HepG2 (cell line): ENCODE data around the gene AKAP6. TPM values are rescaled to one million over a fixed set of nuclear protein-coding genes. Genes with fewer than 3 reads are reported as not detected.

Source experiments
- ATAC-seq: fragments of 200-7000 bp; cut with Tn5 transposase; 3 replicates; pipeline ENCODE4 v1.9.1; 2020; ENCODE audit warnings: mild to moderate bottlenecking, moderate library complexity
- BruUV-seq: library from RNA; stranded (reverse); fragments of 400-500 nt; replicated peaks from 2 replicates; lab custom pipeline; 2021; lab: Mats Ljungman, UMichigan
- CTCF ChIA-PET: fragments of 300-600 bp; formaldehyde crosslinking; extraction: SDS; loops from one replicate; lab custom pipeline; 2021; ENCODE audit warnings: low total read pairs, inconsistent platforms, low intra/inter-chr PET ratio; lab: Yijun Ruan, JAX
- POLR2A ChIA-PET: fragments of 350-600 bp; sonication (Branson Sonifier 250); formaldehyde crosslinking; loops from one replicate; lab custom pipeline; 2020; ENCODE audit warnings: antibody characterized with exemption, inconsistent platforms; lab: Yijun Ruan, JAX
- DNase-seq: peaks from one replicate; pipeline ENCODE4 v3.0.0-alpha.2; 2015; ENCODE audit warnings: low spot score
- FAIRE-seq: peaks from 3 replicates; lab custom pipeline; 2011; peaks lifted over from hg19 to GRCh38; lab: Jason Lieb, UNC
- H2AFZ ChIP-seq: one replicate; pipeline ENCODE4 v1.6.1; 2011; ENCODE audit warnings: low read length, inconsistent platforms
- H3K27ac ChIP-seq: fragments of 300-600 bp; 3 replicates; pipeline ENCODE4 v1.8.0; 2011; ENCODE audit warnings: mixed run types, mild to moderate bottlenecking, mixed read lengths, low read length, inconsistent platforms; ENCODE audit not compliant: insufficient read depth; ENCODE audit errors: extremely low read length
- H3K27me3 ChIP-seq, 2 experiments: fragments of 200-600 bp in 1 of 2; 2 replicates in 1 of 2; 3 replicates in 1 of 2; pipeline versions ENCODE4 v1.6.0 to v1.8.0; 2011; ENCODE audit warnings: low read length in 2 of 2, mild to moderate bottlenecking in 2 of 2, moderate library complexity in 2 of 2, inconsistent platforms in 1 of 2; ENCODE audit not compliant: insufficient read depth in 2 of 2, control insufficient read depth in 1 of 2
- H3K36me3 ChIP-seq, 2 experiments: fragments of 200-600 bp in 1 of 2; replicated peaks in 1 of 2; 2 replicates in 1 of 2; 3 replicates in 1 of 2; pipeline versions ENCODE4 v1.5.1 to v1.8.0; 2011; ENCODE audit warnings: low read length in 2 of 2, inconsistent platforms in 1 of 2; ENCODE audit not compliant: insufficient read depth in 2 of 2, control insufficient read depth in 1 of 2
- H3K4me1 ChIP-seq: 2 replicates; pipeline ENCODE4 v1.5.1; 2012; ENCODE audit warnings: low read length, inconsistent platforms; ENCODE audit not compliant: insufficient read depth
- H3K4me2 ChIP-seq: 2 replicates; pipeline ENCODE4 v1.6.0; 2011; ENCODE audit warnings: low read depth, low read length, inconsistent platforms
- H3K4me3 ChIP-seq, 3 experiments: fragments of 200-600 bp in 1 of 3; sonication (generic), shearing (Covaris generic) in 1 of 3; replicated peaks in 1 of 3; 2 replicates each; pipeline ENCODE4 v1.5.1; 2011 to 2016; ENCODE audit warnings: low read length in 3 of 3, inconsistent platforms in 2 of 3, low read depth in 2 of 3, mild to moderate bottlenecking in 2 of 3, control low read depth in 1 of 3, mixed read lengths in 1 of 3; ENCODE audit not compliant: insufficient read depth in 1 of 3
- H3K79me2 ChIP-seq: one replicate; pipeline ENCODE4 v1.6.1; 2011; ENCODE audit warnings: low read length, inconsistent platforms; ENCODE audit not compliant: insufficient read depth
- H3K9ac ChIP-seq: 2 replicates; pipeline ENCODE4 v1.6.0; 2011; ENCODE audit warnings: mild to moderate bottlenecking, low read depth, low read length, inconsistent platforms; ENCODE audit not compliant: insufficient read depth
- H3K9me3 ChIP-seq: 2 replicates; pipeline ENCODE4 v1.5.1; 2012; ENCODE audit warnings: mild to moderate bottlenecking, low read length
- H4K20me1 ChIP-seq: 2 replicates; pipeline ENCODE4 v1.6.0; 2011; ENCODE audit warnings: inconsistent platforms, mild to moderate bottlenecking, low read length, moderate library complexity; ENCODE audit not compliant: insufficient read depth
- FOXA1 ChIP-seq, 2 experiments: fragments of 450-650 bp in 1 of 2; sonication (generic) in 1 of 2; formaldehyde crosslinking in 1 of 2; IDR thresholded peaks; 2 replicates each; pipeline versions ENCODE4 v1.4.0 to v1.6.1; 2016 to 2020; ENCODE audit warnings: missing genetic modification reagents in 1 of 2
- FOXK1 ChIP-seq: sonication (generic); formaldehyde crosslinking; IDR thresholded peaks from 2 replicates; pipeline ENCODE4 v1.4.0; 2020; ENCODE audit warnings: low read depth, missing genetic modification reagents, borderline replicate concordance
- KAT7 ChIP-seq: IDR thresholded peaks from 2 replicates; pipeline ENCODE4 v1.6.1; 2018; ENCODE audit warnings: borderline replicate concordance, missing compliant biosample characterization
- SCMH1 ChIP-seq: sonication (generic); formaldehyde crosslinking; IDR thresholded peaks from 2 replicates; pipeline ENCODE4 v1.9.0; 2021; ENCODE audit warnings: missing genetic modification reagents, mild to moderate bottlenecking, borderline replicate concordance
- SMARCE1 ChIP-seq: fragments of 450-650 bp; IDR thresholded peaks from 2 replicates; pipeline ENCODE4 v1.6.1; 2017; ENCODE audit warnings: borderline replicate concordance
- TMF1 ChIP-seq: sonication (generic); formaldehyde crosslinking; IDR thresholded peaks from 2 replicates; pipeline ENCODE4 v1.8.1; 2022; ENCODE audit warnings: low read depth, missing genetic modification reagents
- ZFAT ChIP-seq: sonication (generic); formaldehyde crosslinking; conservative IDR thresholded peaks from 2 replicates; pipeline ENCODE4 v1.8.1; 2023; ENCODE audit warnings: missing genetic modification reagents, inconsistent platforms
- ZFP1 ChIP-seq: IDR thresholded peaks from 2 replicates; pipeline ENCODE4 v1.6.1; 2016
- ZNF441 ChIP-seq: sonication (generic); formaldehyde crosslinking; IDR thresholded peaks from 2 replicates; pipeline ENCODE4 v1.7.0; 2021; ENCODE audit warnings: missing genetic modification reagents, borderline replicate concordance
- ZNF547 ChIP-seq: sonication (generic); formaldehyde crosslinking; IDR thresholded peaks from 2 replicates; pipeline ENCODE4 v1.5.1; 2020; ENCODE audit warnings: mild to moderate bottlenecking, missing genetic modification reagents
- ZNF589 ChIP-seq: sonication (generic); formaldehyde crosslinking; conservative IDR thresholded peaks from 2 replicates; pipeline ENCODE4 v1.8.0; 2022; ENCODE audit warnings: mild to moderate bottlenecking, moderate library complexity, missing genetic modification reagents
- WGBS: methylation state at CpG from one replicate; pipeline ENCODE4 v1.1.6; 2017; ENCODE audit warnings: low lambda C conversion rate; 5-methylcytosine and 5-hydroxymethylcytosine counted together
- in situ Hi-C: cut with HindIII; loops from 2 replicates; pipeline ENCODE4 v1.10.0; 2017; ENCODE audit warnings: low pct_unique_long_range_greater_than_20kb; ENCODE audit not compliant: extremely low pct_ligation_motif_present
- intact Hi-C: fragments of 100-400 bp; cut with micrococcal nuclease; formaldehyde crosslinking; loops from one replicate; pipeline ENCODE4 v1.10.0; 2022; ENCODE audit not compliant: unreplicated experiment
- polyA plus RNA-seq, 8 experiments: library from polyadenylated mRNA; depleted of rRNA in 3 of 8; stranded (reverse) in 7 of 8; unstranded in 1 of 8; fragments of >200 nt; fragmentation: Illumina TruSeq in 4 of 8; extraction: Trizol in 4 of 8; gene quantifications; 2 replicates each; pipeline versions ENCODE4 v1.2.1 to v1.2.3, GENCODE V29; 2011 to 2016; ENCODE audit warnings: low read depth in 4 of 8, missing spikeins in 1 of 8, mixed read lengths in 1 of 8; ENCODE audit not compliant: insufficient read depth in 1 of 8
- total RNA-seq, 5 experiments: library from RNA; depleted of rRNA; stranded (reverse); fragments of >200 nt; fragmentation: Illumina TruSeq; extraction: Trizol; gene quantifications; 2 replicates each; pipeline ENCODE4 v1.2.3, GENCODE V29; 2016; ENCODE audit warnings: low read depth in 1 of 5
- TF ChIP-seq, protein P1 (sequence below), 2 experiments: sonication (generic) in 1 of 2; formaldehyde crosslinking in 1 of 2; IDR thresholded peaks; 2 replicates each; pipeline versions ENCODE4 v1.6.1 to v1.9.0; 2014 to 2022; ENCODE audit warnings: antibody characterized with exemption in 1 of 2, borderline replicate concordance in 1 of 2, inconsistent platforms in 1 of 2, low read depth in 1 of 2, missing genetic modification reagents in 1 of 2
- TF ChIP-seq, protein P2 (sequence below): sonication (generic); formaldehyde crosslinking; IDR thresholded peaks from 2 replicates; pipeline ENCODE4 v1.4.0; 2020; ENCODE audit warnings: missing genetic modification reagents, borderline replicate concordance
- TF ChIP-seq, protein P3 (sequence below): sonication (generic); formaldehyde crosslinking; IDR thresholded peaks from 2 replicates; pipeline ENCODE4 v1.5.1; 2020; ENCODE audit warnings: mild to moderate bottlenecking, moderate library complexity, missing genetic modification reagents
- TF ChIP-seq, protein P4 (sequence below): sonication (generic); formaldehyde crosslinking; IDR thresholded peaks from 2 replicates; pipeline ENCODE4 v1.4.0; 2020; ENCODE audit warnings: mild to moderate bottlenecking, missing genetic modification reagents

Gene AKAP6
- total and polyA plus RNA-seq, 2 of the 13 experiments (the other 11 are each of a cell fraction or from before 2014, with no cell fraction given) = 1.4 TPM

DNA sequence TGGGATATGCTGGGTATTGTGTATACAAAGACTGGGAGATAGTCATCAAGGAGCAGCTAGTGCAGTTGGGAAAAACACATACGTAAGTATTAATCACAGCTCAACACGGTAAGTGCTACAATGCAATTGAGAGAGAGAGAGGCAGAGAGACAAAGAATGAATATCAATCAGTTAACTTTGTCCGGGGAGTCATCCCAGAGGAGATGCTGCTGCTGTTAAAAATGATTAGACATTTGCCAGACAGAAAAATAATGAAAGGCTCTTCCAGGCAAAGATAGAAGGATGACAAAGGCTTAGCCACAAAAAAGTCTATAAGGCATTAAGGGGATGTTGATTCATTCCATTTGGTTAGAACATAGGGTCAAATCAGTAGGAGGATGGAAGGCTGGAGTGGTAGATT is 45.1 kb downstream of the AKAP6 start:
- in situ Hi-C loops = no loop called here
- intact Hi-C loops = no loop called here
- FAIRE-seq (no peak), ATAC-seq (no peak), DNase-seq (no peak)
- H3K9ac ChIP-seq = no peak overlapping the region
- no peaks in the 10 kb centered on the region for H4K20me1 ChIP-seq
- H3K27ac ChIP-seq = no peak overlapping the region
- 35% methylated on average over 3 of the region's 3 CpGs for WGBS
- ChIA-PET CTCF (no interaction called here), POLR2A (no interaction called here)
- no peaks in the 10 kb centered on the region for H3K36me3 ChIP-seq
- H3K27me3 ChIP-seq = no peaks in the 10 kb centered on the region
- H3K4me1 ChIP-seq = no peaks in the 10 kb centered on the region
- no peak overlapping the region for H3K4me2 ChIP-seq
- H3K79me2 ChIP-seq = no peaks in the 10 kb centered on the region
- no peak overlapping the region for H3K4me3 ChIP-seq
- no peak overlapping the region for H2AFZ ChIP-seq
- no TSS peak for BruUV-seq
- no peaks in the 10 kb centered on the region for H3K9me3 ChIP-seq
- TF ChIP-seq, protein P1, sequence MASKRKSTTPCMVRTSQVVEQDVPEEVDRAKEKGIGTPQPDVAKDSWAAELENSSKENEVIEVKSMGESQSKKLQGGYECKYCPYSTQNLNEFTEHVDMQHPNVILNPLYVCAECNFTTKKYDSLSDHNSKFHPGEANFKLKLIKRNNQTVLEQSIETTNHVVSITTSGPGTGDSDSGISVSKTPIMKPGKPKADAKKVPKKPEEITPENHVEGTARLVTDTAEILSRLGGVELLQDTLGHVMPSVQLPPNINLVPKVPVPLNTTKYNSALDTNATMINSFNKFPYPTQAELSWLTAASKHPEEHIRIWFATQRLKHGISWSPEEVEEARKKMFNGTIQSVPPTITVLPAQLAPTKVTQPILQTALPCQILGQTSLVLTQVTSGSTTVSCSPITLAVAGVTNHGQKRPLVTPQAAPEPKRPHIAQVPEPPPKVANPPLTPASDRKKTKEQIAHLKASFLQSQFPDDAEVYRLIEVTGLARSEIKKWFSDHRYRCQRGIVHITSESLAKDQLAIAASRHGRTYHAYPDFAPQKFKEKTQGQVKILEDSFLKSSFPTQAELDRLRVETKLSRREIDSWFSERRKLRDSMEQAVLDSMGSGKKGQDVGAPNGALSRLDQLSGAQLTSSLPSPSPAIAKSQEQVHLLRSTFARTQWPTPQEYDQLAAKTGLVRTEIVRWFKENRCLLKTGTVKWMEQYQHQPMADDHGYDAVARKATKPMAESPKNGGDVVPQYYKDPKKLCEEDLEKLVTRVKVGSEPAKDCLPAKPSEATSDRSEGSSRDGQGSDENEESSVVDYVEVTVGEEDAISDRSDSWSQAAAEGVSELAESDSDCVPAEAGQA (IDR thresholded peaks at IDR 0.05; ENCODE audit: low read depth) = no peak
- TF ChIP-seq, protein P1 (CRISPR knock-in tag; IDR thresholded peaks at IDR 0.05; ENCODE audit: borderline replicate concordance) = no peak
- no peak for TF ChIP-seq ZNF441 (CRISPR knock-in tag)
- TF ChIP-seq, protein P2, sequence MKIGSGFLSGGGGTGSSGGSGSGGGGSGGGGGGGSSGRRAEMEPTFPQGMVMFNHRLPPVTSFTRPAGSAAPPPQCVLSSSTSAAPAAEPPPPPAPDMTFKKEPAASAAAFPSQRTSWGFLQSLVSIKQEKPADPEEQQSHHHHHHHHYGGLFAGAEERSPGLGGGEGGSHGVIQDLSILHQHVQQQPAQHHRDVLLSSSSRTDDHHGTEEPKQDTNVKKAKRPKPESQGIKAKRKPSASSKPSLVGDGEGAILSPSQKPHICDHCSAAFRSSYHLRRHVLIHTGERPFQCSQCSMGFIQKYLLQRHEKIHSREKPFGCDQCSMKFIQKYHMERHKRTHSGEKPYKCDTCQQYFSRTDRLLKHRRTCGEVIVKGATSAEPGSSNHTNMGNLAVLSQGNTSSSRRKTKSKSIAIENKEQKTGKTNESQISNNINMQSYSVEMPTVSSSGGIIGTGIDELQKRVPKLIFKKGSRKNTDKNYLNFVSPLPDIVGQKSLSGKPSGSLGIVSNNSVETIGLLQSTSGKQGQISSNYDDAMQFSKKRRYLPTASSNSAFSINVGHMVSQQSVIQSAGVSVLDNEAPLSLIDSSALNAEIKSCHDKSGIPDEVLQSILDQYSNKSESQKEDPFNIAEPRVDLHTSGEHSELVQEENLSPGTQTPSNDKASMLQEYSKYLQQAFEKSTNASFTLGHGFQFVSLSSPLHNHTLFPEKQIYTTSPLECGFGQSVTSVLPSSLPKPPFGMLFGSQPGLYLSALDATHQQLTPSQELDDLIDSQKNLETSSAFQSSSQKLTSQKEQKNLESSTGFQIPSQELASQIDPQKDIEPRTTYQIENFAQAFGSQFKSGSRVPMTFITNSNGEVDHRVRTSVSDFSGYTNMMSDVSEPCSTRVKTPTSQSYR = no peak
- TF ChIP-seq ZNF547 (CRISPR knock-in tag) = no peak
- no peak for TF ChIP-seq SCMH1 (CRISPR knock-in tag)
- TF ChIP-seq, protein P3, sequence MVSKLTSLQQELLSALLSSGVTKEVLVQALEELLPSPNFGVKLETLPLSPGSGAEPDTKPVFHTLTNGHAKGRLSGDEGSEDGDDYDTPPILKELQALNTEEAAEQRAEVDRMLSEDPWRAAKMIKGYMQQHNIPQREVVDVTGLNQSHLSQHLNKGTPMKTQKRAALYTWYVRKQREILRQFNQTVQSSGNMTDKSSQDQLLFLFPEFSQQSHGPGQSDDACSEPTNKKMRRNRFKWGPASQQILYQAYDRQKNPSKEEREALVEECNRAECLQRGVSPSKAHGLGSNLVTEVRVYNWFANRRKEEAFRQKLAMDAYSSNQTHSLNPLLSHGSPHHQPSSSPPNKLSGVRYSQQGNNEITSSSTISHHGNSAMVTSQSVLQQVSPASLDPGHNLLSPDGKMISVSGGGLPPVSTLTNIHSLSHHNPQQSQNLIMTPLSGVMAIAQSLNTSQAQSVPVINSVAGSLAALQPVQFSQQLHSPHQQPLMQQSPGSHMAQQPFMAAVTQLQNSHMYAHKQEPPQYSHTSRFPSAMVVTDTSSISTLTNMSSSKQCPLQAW (CRISPR knock-in tag) = no peak
- TF ChIP-seq KAT7 (CRISPR knock-in tag) = no peak
- TF ChIP-seq, protein P4, sequence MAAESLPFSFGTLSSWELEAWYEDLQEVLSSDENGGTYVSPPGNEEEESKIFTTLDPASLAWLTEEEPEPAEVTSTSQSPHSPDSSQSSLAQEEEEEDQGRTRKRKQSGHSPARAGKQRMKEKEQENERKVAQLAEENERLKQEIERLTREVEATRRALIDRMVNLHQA = no peak
- no peak for TF ChIP-seq ZFAT
- no peak for TF ChIP-seq SMARCE1
- TF ChIP-seq FOXK1 (CRISPR knock-in tag) = no peak
- no peak for TF ChIP-seq ZNF589 (CRISPR knock-in tag)
- TF ChIP-seq FOXA1 (IDR thresholded peaks at IDR 0.05) = no peak
- no peak for TF ChIP-seq FOXA1 (CRISPR knock-in tag; IDR thresholded peaks at IDR 0.05)
- no peak for TF ChIP-seq TMF1 (CRISPR knock-in tag)
- no peak for TF ChIP-seq ZFP1 (CRISPR knock-in tag)
